Colonic mucosa (tissue), 4 donors: Measurements from ENCODE around the gene RTP2. TPM values are rescaled to one million over a fixed set of nuclear protein-coding genes. Genes with fewer than 3 reads are reported as not detected.

Experiments
- DNase-seq: peaks from one replicate; pipeline ENCODE4 v3.0.0-alpha.2; 2020
- H3K27ac ChIP-seq: fragments of 200-600 bp; one replicate; pipeline ENCODE4 v1.8.0; 2021
- H3K27me3 ChIP-seq: fragments of 200-600 bp; one replicate; pipeline ENCODE4 v1.8.0; 2021
- H3K36me3 ChIP-seq: fragments of 200-600 bp; one replicate; pipeline ENCODE4 v1.8.0; 2021
- H3K4me1 ChIP-seq: fragments of 200-600 bp; one replicate; pipeline ENCODE4 v1.8.0; 2021; ENCODE audit warnings: mild to moderate bottlenecking
- H3K4me3 ChIP-seq: fragments of 200-600 bp; one replicate; pipeline ENCODE4 v1.8.0; 2021
- H3K9ac ChIP-seq, 2 donors: one replicate each; pipeline ENCODE4 v1.7.0; 2013; ENCODE audit warnings: control low read depth in 2 of 2, low read depth in 2 of 2, low read length in 2 of 2
- H3K9me3 ChIP-seq: fragments of 200-600 bp; one replicate; pipeline ENCODE4 v1.8.0; 2021
- intact Hi-C: fragments of 100-400 bp; cut with DNase I; formaldehyde crosslinking; loops from one replicate; pipeline ENCODE4 v1.14.1; 2022
- total RNA-seq, 2 donors: library from RNA; stranded (reverse); fragmentation: NEBNext Ultra II Directional in 1 of 2; extraction: Animal tissue kit (Norgen Biotek cat#: 25700) in 1 of 2; gene quantifications; one replicate each; pipeline ENCODE4 v1.2.1, GENCODE V29; 2021
- TF ChIP-seq, protein P1 (sequence below): fragments of 200-600 bp; IDR thresholded peaks from one replicate; pipeline ENCODE4 v1.8.0; 2022; ENCODE audit warnings: antibody characterized with exemption, mild to moderate bottlenecking
- donor health status: healthy.
- donor health status: DM: no; HTN: no; CAD: no.
- donor health status: DM: no; HTN: no; CAD: no.

RTP2 gene
- total RNA-seq, 2 donors from 2014 or later: not detected

DNA sequence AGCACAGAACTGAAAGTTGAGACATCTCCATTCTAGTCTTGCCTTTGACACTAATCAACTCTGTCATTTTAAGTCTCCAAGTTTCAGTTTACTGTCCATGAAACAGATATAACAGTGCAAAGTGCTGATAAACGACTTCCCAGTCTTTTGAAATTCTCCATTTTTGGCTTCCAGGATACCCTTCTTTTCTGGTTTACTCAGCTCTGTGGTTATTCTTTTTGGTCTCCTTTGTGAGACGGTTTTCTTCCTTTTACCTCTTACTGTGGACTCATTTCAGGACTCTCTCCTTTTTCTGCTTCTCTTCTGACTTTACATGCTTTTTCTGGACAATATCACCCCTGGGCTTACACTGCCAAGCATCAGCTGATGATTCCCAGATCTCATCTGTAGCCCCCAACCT lies 51.1 kb downstream of the RTP2 start:
- intact Hi-C loops: no loop called here
- no peaks in the 10 kb centered on the region for H3K27me3 ChIP-seq
- H3K9me3 ChIP-seq: no peaks in the 10 kb centered on the region
- H3K4me3 ChIP-seq: no peak overlapping the region
- H3K4me1 ChIP-seq: no peaks in the 10 kb centered on the region
- TF ChIP-seq, protein P1, sequence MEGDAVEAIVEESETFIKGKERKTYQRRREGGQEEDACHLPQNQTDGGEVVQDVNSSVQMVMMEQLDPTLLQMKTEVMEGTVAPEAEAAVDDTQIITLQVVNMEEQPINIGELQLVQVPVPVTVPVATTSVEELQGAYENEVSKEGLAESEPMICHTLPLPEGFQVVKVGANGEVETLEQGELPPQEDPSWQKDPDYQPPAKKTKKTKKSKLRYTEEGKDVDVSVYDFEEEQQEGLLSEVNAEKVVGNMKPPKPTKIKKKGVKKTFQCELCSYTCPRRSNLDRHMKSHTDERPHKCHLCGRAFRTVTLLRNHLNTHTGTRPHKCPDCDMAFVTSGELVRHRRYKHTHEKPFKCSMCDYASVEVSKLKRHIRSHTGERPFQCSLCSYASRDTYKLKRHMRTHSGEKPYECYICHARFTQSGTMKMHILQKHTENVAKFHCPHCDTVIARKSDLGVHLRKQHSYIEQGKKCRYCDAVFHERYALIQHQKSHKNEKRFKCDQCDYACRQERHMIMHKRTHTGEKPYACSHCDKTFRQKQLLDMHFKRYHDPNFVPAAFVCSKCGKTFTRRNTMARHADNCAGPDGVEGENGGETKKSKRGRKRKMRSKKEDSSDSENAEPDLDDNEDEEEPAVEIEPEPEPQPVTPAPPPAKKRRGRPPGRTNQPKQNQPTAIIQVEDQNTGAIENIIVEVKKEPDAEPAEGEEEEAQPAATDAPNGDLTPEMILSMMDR: no peak
- no peak overlapping the region for H3K9ac ChIP-seq
- no peak overlapping the region for H3K27ac ChIP-seq
- H3K36me3 ChIP-seq: no peaks in the 10 kb centered on the region
- no peak for DNase-seq

Other genes starting within 250 kb of the RTP2 start
- gene SST, start 32.2 kb downstream of the RTP2 start, total RNA-seq: 10 to 100 TPM; 31.6 to 78.4 TPM
- gene BCL6, start 42.9 kb upstream of the RTP2 start, total RNA-seq: 10 to 100 TPM in 1 of 2 donors, 1 to 10 TPM in 1; 8.8 to 30.2 TPM